HG03575 (cell line): ENCODE measurements around the gene OR7G1.

ENCODE experiments used
- ATAC-seq: cut with Tn5 transposase; IDR thresholded peaks from one replicate; pipeline ENCODE4 v1.9.1; 2021; ENCODE audit not compliant: unreplicated experiment, insufficient number of reproducible peaks, low FRiP score; ENCODE audit errors: extremely low read depth

OR7G1 gene

GRCh38 chr19:9115307-9115813 lies at the start of gene OR7G1:
OR7G1 (minus strand) TSS chr19:9115763; CDS start chr19:9115763, 0 bp downstream.
- no peak for ATAC-seq

GRCh38 chr19:9165261-9165660 lies 49.7 kb upstream of the OR7G1 start:
- ATAC-seq: no peak

GRCh38 chr19:9161427-9161826 lies 45.9 kb upstream of the OR7G1 start:
- no peak for ATAC-seq

- ATAC-seq: no peak
Observed at GRCh38 chr19:9159891-9160290, 44.3 kb upstream of the OR7G1 start.

GRCh38 chr19:9156304-9156703 lies 40.7 kb upstream of the OR7G1 start:
- ATAC-seq: no peak

GRCh38 chr19:9155591-9155990 lies 40.0 kb upstream of the OR7G1 start:
- no peak for ATAC-seq

- no peak for ATAC-seq
Observed at GRCh38 chr19:9151367-9151766, 35.8 kb upstream of the OR7G1 start.

- ATAC-seq: no peak
Observed at GRCh38 chr19:9150650-9151049, 35.1 kb upstream of the OR7G1 start.

- ATAC-seq: no peak
Observed at GRCh38 chr19:9149997-9150396, 34.4 kb upstream of the OR7G1 start.

- ATAC-seq: no peak
Observed at GRCh38 chr19:9148697-9149096, 33.1 kb upstream of the OR7G1 start.

GRCh38 chr19:9146882-9147281 lies 31.3 kb upstream of the OR7G1 start:
- ATAC-seq: no peak

GRCh38 chr19:9144920-9145319 lies 29.4 kb upstream of the OR7G1 start:
- no peak for ATAC-seq

GRCh38 chr19:9140159-9140874 lies 24.8 kb upstream of the OR7G1 start, which contains the start of gene ZNF317:
ZNF317 (plus strand) TSS chr19:9140397; CDS start chr19:9156017, 15,620 bp downstream.
- no peak for ATAC-seq

- no peak for ATAC-seq
Observed at GRCh38 chr19:9139609-9140158, 24.1 kb upstream of the OR7G1 start.

- no peak for ATAC-seq
Observed at GRCh38 chr19:9132422-9132821, 16.9 kb upstream of the OR7G1 start.

GRCh38 chr19:9130965-9131364 lies 15.4 kb upstream of the OR7G1 start:
- no peak for ATAC-seq

GRCh38 chr19:9128171-9128570 lies 12.6 kb upstream of the OR7G1 start:
- no peak for ATAC-seq

GRCh38 chr19:9126900-9127405 lies 11.4 kb upstream of the OR7G1 start, which contains the start of gene OR7G3:
OR7G3 (minus strand) TSS chr19:9126950; CDS start chr19:9126950, 0 bp downstream.
- no peak for ATAC-seq

GRCh38 chr19:9116547-9116946 lies 984 bp upstream of the OR7G1 start:
- no peak for ATAC-seq

- ATAC-seq: no peak
Observed at GRCh38 chr19:9109959-9110358, 5.6 kb downstream of the OR7G1 start.
